GM12874 (cell line): ENCODE data around the gene P2RX1.

Experiments used
- TF ChIP-seq, protein P1 (sequence below): IDR thresholded peaks from 2 replicates; pipeline ENCODE4 v1.5.1; 2011; ENCODE audit warnings: low read depth, mild to moderate bottlenecking, control low read depth, low read length, moderate library complexity; ENCODE audit not compliant: insufficient read depth

Gene P2RX1

DNA sequence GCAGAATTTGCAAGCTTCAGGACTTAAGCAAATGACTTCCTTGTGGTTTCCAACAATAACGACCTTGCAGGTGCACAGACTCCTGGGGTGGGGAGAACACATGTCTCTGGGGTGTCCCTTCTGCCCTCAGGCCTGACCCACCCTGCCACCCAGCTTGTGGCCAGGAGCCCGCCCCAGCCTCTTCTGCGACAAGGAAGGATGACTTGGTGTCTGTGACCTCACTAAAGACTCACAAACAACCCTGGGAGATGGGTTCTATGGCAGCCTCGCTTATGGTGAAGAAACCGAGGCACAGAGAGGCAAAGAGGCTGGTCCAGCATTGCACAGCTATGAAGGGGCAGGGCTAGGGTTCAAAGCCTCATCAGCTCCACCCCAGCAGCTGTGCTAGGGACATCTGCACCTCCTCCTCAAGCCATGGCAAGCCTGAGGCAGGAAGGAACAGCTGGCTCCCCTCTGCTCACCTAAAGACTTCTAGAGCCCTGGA, 45.3 kb upstream of the P2RX1 start:
- TF ChIP-seq, protein P1, sequence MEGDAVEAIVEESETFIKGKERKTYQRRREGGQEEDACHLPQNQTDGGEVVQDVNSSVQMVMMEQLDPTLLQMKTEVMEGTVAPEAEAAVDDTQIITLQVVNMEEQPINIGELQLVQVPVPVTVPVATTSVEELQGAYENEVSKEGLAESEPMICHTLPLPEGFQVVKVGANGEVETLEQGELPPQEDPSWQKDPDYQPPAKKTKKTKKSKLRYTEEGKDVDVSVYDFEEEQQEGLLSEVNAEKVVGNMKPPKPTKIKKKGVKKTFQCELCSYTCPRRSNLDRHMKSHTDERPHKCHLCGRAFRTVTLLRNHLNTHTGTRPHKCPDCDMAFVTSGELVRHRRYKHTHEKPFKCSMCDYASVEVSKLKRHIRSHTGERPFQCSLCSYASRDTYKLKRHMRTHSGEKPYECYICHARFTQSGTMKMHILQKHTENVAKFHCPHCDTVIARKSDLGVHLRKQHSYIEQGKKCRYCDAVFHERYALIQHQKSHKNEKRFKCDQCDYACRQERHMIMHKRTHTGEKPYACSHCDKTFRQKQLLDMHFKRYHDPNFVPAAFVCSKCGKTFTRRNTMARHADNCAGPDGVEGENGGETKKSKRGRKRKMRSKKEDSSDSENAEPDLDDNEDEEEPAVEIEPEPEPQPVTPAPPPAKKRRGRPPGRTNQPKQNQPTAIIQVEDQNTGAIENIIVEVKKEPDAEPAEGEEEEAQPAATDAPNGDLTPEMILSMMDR: no peak

DNA sequence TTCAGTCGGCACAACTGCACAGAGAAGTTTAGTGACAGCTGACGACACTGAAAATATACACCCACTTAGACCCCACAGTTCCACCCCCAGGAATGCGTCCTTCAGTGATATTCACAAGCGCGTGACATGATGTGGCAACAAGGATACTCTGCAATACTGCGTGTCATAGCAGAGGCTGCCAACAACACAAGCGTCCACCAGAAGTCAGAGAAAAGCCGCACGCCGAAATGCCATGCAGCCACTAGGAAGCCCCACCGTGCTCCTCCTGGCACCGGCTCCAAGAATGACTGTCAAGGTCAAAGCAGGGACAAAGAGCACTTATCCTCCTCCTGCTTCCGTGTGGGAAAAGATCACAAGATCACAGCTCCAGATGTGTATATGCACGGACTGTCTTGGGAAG, 44.5 kb upstream of the P2RX1 start:
- TF ChIP-seq, protein P1: no peak

DNA sequence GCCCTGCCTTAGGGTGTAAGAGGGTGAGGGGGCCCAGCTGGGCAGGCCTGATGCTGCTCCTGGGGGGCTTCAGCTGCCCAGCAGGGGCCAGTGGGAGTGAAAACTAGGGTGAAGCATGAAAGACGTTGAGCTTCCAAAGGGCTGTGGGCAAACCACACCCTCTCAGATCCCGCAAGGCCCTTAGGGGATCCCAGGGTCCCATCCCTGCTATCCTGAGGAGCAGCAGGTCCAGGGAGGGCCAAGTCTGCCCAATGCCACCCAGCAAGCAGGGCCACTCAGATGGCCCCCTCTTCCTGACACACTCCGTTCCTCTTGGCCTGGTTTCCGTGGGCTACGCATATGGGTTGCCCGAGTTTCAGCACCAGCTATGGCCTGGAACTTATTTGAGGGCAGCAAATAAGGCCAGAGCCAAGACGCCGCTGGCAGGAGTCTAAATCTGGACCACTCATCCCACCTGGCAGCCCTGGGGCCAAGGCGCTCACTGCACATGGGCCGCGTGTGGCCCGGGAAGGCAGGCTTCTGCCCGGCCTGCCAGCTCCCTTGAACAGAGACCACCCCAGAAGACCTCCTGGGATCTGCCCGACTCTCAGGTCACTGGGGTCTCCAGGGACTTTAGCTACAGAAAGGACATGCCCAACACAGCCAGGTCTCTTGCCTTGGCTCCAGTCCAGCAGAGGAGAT, 43.8 kb upstream of the P2RX1 start:
- TF ChIP-seq, protein P1: no peak

DNA sequence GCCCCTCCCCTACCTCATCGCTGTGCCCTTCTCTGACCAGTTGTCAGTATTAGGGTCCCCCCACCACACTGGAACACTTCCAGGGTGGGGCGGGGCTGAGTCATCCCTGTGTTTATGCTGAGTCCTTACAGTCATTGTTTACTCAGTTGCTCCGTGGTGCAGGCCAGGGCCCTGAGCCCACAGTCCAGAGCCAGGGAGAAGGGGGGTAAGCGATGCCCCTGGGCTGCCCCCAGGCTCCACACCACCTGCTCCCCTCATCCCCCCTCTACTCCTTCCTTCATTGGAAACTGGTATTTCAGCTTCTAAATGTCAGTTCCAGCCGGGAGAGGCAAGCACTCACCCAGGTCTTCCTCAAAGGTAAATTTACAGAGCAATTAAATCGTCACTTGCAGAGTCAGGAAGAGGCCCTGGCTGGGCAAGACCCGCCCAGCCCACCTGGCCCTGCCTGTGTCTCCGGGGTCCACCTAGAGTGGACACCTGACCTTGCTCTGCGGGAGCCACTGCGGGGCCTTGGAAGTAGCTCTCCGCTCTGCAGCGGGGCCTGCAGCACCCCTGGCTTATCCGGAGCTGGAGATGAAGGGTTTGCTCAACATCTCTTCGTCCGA, 43.1 kb upstream of the P2RX1 start:
- TF ChIP-seq, protein P1: no peak

DNA sequence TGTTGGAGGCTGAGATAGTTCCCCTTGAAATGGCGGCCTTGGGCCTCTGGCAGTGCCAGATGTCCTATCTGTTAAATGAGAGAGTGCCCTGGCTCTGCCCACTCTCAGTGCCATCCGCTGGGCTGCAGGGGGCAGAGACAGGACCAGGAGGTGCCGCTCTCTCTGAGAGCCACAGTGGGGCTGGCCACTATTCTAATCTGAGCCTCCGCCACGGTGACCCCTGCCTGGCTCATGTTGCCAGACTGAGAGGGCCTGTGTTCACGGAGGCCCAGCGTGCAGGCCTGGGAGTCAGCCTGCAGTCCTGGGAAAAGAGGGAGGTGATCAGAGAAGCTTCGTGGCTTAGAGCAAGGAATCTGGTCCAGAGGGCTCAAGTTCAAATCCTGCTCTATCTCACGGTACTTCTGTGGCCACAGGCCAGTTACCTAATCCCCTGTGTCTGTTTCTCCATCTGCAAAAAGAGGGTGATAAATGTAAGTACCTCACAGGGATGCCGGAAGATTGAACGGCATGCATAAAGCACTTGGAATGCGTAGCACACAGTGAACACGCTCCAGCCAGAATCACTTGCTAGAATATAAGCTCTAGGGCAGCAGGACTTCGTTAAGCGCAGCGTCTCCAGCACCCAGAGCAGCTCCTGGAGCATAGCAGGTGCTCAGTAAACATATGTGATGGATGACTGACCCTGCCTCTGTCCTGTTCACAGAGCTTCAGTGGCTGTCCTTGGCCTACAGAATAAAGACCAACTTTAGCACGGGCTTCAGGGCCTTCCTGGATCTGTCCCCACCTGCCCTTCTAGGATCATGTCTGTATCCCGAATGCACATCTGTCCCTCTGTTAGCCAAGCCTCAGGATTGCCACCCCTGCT, 41.7 kb upstream of the P2RX1 start:
- TF ChIP-seq, protein P1: no peak

DNA sequence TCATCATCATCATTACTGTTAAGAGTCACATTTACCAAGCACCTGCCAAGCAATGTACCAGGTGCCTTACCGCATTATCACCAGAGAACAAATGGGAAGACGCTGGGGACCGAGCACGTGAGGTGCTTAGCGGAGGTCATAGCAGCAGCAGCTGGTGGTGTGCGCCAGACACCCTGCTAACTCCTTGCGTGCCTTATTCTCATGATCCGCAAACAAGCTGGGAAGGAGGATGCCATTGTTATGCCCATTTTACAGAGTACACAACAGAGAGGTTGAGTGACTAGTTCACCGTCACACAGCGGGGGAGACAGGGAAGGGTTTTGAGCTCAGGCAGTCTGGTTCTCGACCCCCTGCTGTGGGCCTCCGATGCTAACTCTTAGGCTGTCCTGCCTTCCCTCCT, 40.7 kb upstream of the P2RX1 start:
- TF ChIP-seq, protein P1: no peak

DNA sequence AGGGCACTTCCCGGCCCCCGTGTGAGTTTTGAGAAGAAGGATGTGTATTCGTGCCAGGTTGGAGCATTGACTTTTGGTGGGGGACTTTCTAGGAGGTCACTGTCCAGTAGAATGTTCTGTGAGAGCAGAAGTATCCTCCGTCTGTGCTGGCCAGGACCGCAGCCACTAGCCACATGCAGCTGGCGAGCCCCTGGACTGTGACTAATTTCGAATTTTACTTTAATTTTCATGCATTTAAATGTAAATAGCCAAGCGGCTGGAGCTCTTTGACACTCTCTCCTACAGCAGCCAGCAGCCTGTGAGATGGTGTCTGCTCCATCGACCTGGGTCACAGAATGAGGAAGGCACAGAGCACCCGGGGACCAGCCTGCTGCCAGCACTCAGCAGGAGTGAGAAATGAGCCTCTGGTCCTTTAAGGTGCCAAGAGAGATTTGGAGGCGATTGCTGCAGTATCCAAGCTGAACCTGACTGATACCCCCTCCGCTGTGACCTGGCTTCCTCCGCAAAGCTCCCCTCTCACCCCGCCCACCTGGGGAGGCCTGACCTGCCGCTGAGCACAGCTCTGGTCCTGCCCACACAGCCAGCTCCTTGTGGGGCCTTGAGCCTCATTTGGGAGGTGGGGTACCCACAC, 40.2 kb upstream of the P2RX1 start:
- TF ChIP-seq, protein P1: no peak
